ENCODE measurements around the gene JMJD1C.
"Not testable (repeated sequence)": the region's sequence is repeated elsewhere in the genome, so short reads cannot be mapped to it uniquely, and the experiment has no call there.

- TF ChIP-seq CTCF (IDR thresholded peaks at IDR 0.05; ENCODE audit: insufficient read depth, low read length, poor library complexity, severe bottlenecking); EZH2phosphoT487 (conservative IDR thresholded peaks at IDR 0.05; ENCODE audit: low read length): not testable (repeated sequence)
Observed at GRCh38 chr10:63500551-63500950, 34.8 kb upstream of the JMJD1C start.

Measured in SU-DHL-6 (cell line).